A549 (cell line): ENCODE results near the gene ROR1. TPM values are rescaled to one million over a fixed set of nuclear protein-coding genes. Genes with fewer than 3 reads are reported as not detected.

Experiments
- ATAC-seq, 2 experiments: fragments of 200-7000 bp in 1 of 2; fragments of >200 bp in 1 of 2; cut with Nextera tagmentation in 1 of 2; cut with Tn5 transposase in 1 of 2; 3 replicates each; pipeline versions ENCODE4 v1.8.0 to v1.9.1; 2018 to 2020; ENCODE audit warnings: mild to moderate bottlenecking in 1 of 2, moderate library complexity in 1 of 2
- CTCF ChIA-PET: fragments of 300-600 bp; sonication (Branson Sonifier 250); formaldehyde crosslinking; extraction: SDS; loops from one replicate; lab custom pipeline; 2021; ENCODE audit warnings: antibody characterized with exemption, inconsistent platforms; lab: Yijun Ruan, JAX
- POLR2A ChIA-PET: fragments of 350-600 bp; formaldehyde crosslinking; extraction: SDS; loops from one replicate; lab custom pipeline; 2021; ENCODE audit warnings: antibody characterized with exemption, inconsistent platforms; lab: Yijun Ruan, JAX
- DNase-seq, 2 experiments: peaks; one replicate each; pipeline versions ENCODE4 v3.0.0 to v3.0.0-alpha.2; 2011 to 2016; ENCODE audit warnings: low read depth in 1 of 2, low spot score in 1 of 2
- FAIRE-seq: peaks from 2 replicates; lab custom pipeline; 2011; peaks lifted over from hg19 to GRCh38; lab: Jason Lieb, UNC
- H3K27ac ChIP-seq, 2 experiments: fragments of >200 bp; sonication (Bioruptor Twin); formaldehyde crosslinking; 3 replicates each; pipeline ENCODE4 v1.5.1; 2016 to 2017
- H3K4me1 ChIP-seq: fragments of >200 bp; sonication (Bioruptor Twin); formaldehyde crosslinking; 3 replicates; pipeline ENCODE4 v1.6.1; 2016
- H3K4me2 ChIP-seq: fragments of >200 bp; sonication (Bioruptor Twin); formaldehyde crosslinking; 3 replicates; pipeline ENCODE4 v1.6.1; 2016
- H3K4me3 ChIP-seq: fragments of >200 bp; sonication (Bioruptor Twin); formaldehyde crosslinking; 3 replicates; pipeline ENCODE4 v1.5.1; 2016
- H3K9me3 ChIP-seq: fragments of >200 bp; sonication (Bioruptor Twin); formaldehyde crosslinking; 3 replicates; pipeline ENCODE4 v1.6.1; 2016
- ELK1 ChIP-seq: fragments of 150-350 bp; IDR thresholded peaks from 2 replicates; pipeline ENCODE4 v1.6.1; 2014; ENCODE audit warnings: low read depth, mild to moderate bottlenecking, low read length
- EP300 ChIP-seq, 2 experiments: fragments of >200 bp; sonication (Bioruptor Twin); formaldehyde crosslinking; IDR thresholded peaks; 2 replicates in 1 of 2; 3 replicates in 1 of 2; pipeline ENCODE4 v1.6.1; 2016 to 2017
- FOXS1 ChIP-seq: fragments of 250-450 bp; sonication (Bioruptor Pico); IDR thresholded peaks from 2 replicates; pipeline ENCODE4 v1.5.0; 2020; ENCODE audit warnings: mild to moderate bottlenecking, moderate library complexity
- HDAC2 ChIP-seq: fragments of 200-600 bp; sonication (generic); IDR thresholded peaks from 2 replicates; pipeline ENCODE4 v1.6.1; 2016
- KDM1A ChIP-seq: fragments of 200-600 bp; sonication (generic); IDR thresholded peaks from 2 replicates; pipeline ENCODE4 v1.6.1; 2016; ENCODE audit warnings: low read depth, mild to moderate bottlenecking
- MAFK ChIP-seq: fragments of 450-650 bp; IDR thresholded peaks from 2 replicates; pipeline ENCODE4 v1.6.1; 2014; ENCODE audit not compliant: partially characterized antibody
- MAX ChIP-seq: IDR thresholded peaks from 2 replicates; pipeline ENCODE4 v1.6.1; 2012
- MYC ChIP-seq: IDR thresholded peaks from 2 replicates; pipeline ENCODE4 v1.6.1; 2012; ENCODE audit warnings: mild to moderate bottlenecking, inconsistent platforms, low read length, improper control_type of control experiment, borderline replicate concordance
- NFE2L2 ChIP-seq: fragments of 150-350 bp; conservative IDR thresholded peaks from 2 replicates; pipeline ENCODE4 v1.6.1; 2014; ENCODE audit warnings: low read length
- NPAS2 ChIP-seq: fragments of 250-450 bp; sonication (Bioruptor Pico); IDR thresholded peaks from 2 replicates; pipeline ENCODE4 v1.8.0; 2022; ENCODE audit warnings: mild to moderate bottlenecking, moderate library complexity, borderline replicate concordance
- NR3C1 ChIP-seq: fragments of >200 bp; sonication (Bioruptor Twin); formaldehyde crosslinking; IDR thresholded peaks from 3 replicates; pipeline ENCODE4 v1.6.1; 2017
- PHF8 ChIP-seq: fragments of 200-600 bp; sonication (generic); IDR thresholded peaks from 2 replicates; pipeline ENCODE4 v1.6.1; 2016; ENCODE audit warnings: low read depth, mild to moderate bottlenecking, antibody characterized with exemption, moderate library complexity, borderline replicate concordance
- RARB ChIP-seq: fragments of 250-450 bp; sonication (Bioruptor Pico); IDR thresholded peaks from 2 replicates; pipeline ENCODE4 v1.8.0; 2021; ENCODE audit warnings: mild to moderate bottlenecking, moderate library complexity
- RCOR1 ChIP-seq: fragments of 150-350 bp; IDR thresholded peaks from 2 replicates; pipeline ENCODE4 v1.6.1; 2014; ENCODE audit warnings: antibody characterized with exemption, low read length, low read depth
- RNF2 ChIP-seq: fragments of 200-600 bp; sonication (generic); IDR thresholded peaks from 2 replicates; pipeline ENCODE4 v1.6.1; 2016; ENCODE audit warnings: low read depth, mild to moderate bottlenecking, antibody characterized with exemption, moderate library complexity, borderline replicate concordance
- SMC3 ChIP-seq: fragments of >200 bp; sonication (Bioruptor Twin); formaldehyde crosslinking; IDR thresholded peaks from 3 replicates; pipeline ENCODE4 v1.6.1; 2018; ENCODE audit warnings: inconsistent platforms
- TFCP2L1 ChIP-seq: fragments of 250-450 bp; sonication (Bioruptor Pico); IDR thresholded peaks from 2 replicates; pipeline ENCODE4 v1.5.0; 2021; ENCODE audit warnings: mild to moderate bottlenecking
- USF2 ChIP-seq: fragments of 450-650 bp; IDR thresholded peaks from 2 replicates; pipeline ENCODE4 v1.6.1; 2014; ENCODE audit warnings: antibody characterized with exemption
- ZC3H11A ChIP-seq: fragments of 450-650 bp; IDR thresholded peaks from 2 replicates; pipeline ENCODE4 v1.6.1; 2014; ENCODE audit warnings: antibody characterized with exemption, mild to moderate bottlenecking
- ZFP36 ChIP-seq: fragments of 450-650 bp; IDR thresholded peaks from 2 replicates; pipeline ENCODE4 v1.6.1; 2014; ENCODE audit warnings: borderline replicate concordance; ENCODE audit not compliant: partially characterized antibody
- ZSCAN20 ChIP-seq: fragments of 250-450 bp; sonication (Bioruptor Pico); IDR thresholded peaks from 2 replicates; pipeline ENCODE4 v1.8.0; 2022; ENCODE audit warnings: mild to moderate bottlenecking, moderate library complexity
- WGBS: methylation state at CpG from one replicate; pipeline ENCODE4 v1.1.6; 2017; ENCODE audit errors: missing lambda C conversion rate; 5-methylcytosine and 5-hydroxymethylcytosine counted together
- polyA plus RNA-seq, 4 experiments: library from polyadenylated mRNA; depleted of rRNA in 3 of 4; stranded (reverse); fragments of >200 nt; fragmentation: RNase III in 1 of 4; extraction: RNeasy Plus Mini Kit Qiagen cat#74134 plus additional on column Dnase treatment in 1 of 4; gene quantifications; 2 replicates in 3 of 4; 3 replicates in 1 of 4; pipeline ENCODE4 v1.2.3, GENCODE V29; 2011 to 2017
- TF ChIP-seq, protein P1 (sequence below): IDR thresholded peaks from 2 replicates; pipeline ENCODE4 v1.6.1; 2012; ENCODE audit warnings: low read depth, borderline replicate concordance
- TF ChIP-seq, protein P2 (sequence below): fragments of 250-450 bp; sonication (Bioruptor Pico); IDR thresholded peaks from 2 replicates; pipeline ENCODE4 v1.5.0; 2021; ENCODE audit warnings: mild to moderate bottlenecking, moderate library complexity, borderline replicate concordance

The ROR1 gene
- polyA plus RNA-seq, 2 of the 4 experiments (the other 2 are of a cell fraction) = 6.5 to 19.0 TPM

GRCh38 chr1:63758791-63759190 is 15.0 kb upstream of the ROR1 start:
- no peak overlapping the region for H3K27ac ChIP-seq
- ChIA-PET POLR2A (no interaction called here), CTCF (no interaction called here)
- TF ChIP-seq RARB (no peak), USF2 (no peak), ZSCAN20 (no peak), PHF8 (no peak), ZC3H11A (no peak), NFE2L2 (no peak), FOXS1 (CRISPR knock-in tag) (no peak), KDM1A (no peak), MAFK (no peak), EP300 (IDR thresholded peaks at IDR 0.05) (no peak), RNF2 (no peak)
- TF ChIP-seq, protein P1, sequence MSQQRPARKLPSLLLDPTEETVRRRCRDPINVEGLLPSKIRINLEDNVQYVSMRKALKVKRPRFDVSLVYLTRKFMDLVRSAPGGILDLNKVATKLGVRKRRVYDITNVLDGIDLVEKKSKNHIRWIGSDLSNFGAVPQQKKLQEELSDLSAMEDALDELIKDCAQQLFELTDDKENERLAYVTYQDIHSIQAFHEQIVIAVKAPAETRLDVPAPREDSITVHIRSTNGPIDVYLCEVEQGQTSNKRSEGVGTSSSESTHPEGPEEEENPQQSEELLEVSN = no peak
- TF ChIP-seq, protein P2, sequence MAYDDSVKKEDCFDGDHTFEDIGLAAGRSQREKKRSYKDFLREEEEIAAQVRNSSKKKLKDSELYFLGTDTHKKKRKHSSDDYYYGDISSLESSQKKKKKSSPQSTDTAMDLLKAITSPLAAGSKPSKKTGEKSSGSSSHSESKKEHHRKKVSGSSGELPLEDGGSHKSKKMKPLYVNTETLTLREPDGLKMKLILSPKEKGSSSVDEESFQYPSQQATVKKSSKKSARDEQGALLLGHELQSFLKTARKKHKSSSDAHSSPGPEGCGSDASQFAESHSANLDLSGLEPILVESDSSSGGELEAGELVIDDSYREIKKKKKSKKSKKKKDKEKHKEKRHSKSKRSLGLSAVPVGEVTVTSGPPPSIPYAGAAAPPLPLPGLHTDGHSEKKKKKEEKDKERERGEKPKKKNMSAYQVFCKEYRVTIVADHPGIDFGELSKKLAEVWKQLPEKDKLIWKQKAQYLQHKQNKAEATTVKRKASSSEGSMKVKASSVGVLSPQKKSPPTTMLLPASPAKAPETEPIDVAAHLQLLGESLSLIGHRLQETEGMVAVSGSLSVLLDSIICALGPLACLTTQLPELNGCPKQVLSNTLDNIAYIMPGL (CRISPR knock-in tag) = no peak
- H3K4me3 ChIP-seq = no peak overlapping the region
- WGBS = 87% methylated on average over 6 of the region's 6 CpGs
- H3K4me1 ChIP-seq = no peaks in the 10 kb centered on the region
- H3K9me3 ChIP-seq = no peaks in the 10 kb centered on the region; the same call in 2 of the 3 replicates
- ATAC-seq (no peak), FAIRE-seq (no peak), DNase-seq (no peak)
- no peak overlapping the region for H3K4me2 ChIP-seq

GRCh38 chr1:63759778-63760177 is 14.0 kb upstream of the ROR1 start:
- no peak for FAIRE-seq
- CTCF ChIA-PET = interaction anchor here (1.3 to 1.5 kb wide), 3 partner anchors 16 to 85 kb away, joined by 3 to 4 read pairs (median 3); no protein-coding TSS in a partner anchor

More at GRCh38 chr1:63759778-63760177, 14.0 kb upstream of the ROR1 start:
- Histone ChIP-seq H3K27ac (no peak overlapping the region), H3K4me1 (no peaks in the 10 kb centered on the region), H3K9me3 (no peaks in the 10 kb centered on the region; the same call in 2 of the 3 replicates), H3K4me3 (no peak overlapping the region), H3K4me2 (no peak overlapping the region)
- ATAC-seq (no peak), DNase-seq (no peak)
- no peak for TF ChIP-seq NR3C1
- no peak for TF ChIP-seq MAFK
- TF ChIP-seq NPAS2 (CRISPR knock-in tag) = no peak
- no peak for TF ChIP-seq ZFP36
- no peak for TF ChIP-seq RCOR1
- TF ChIP-seq MAX = no peak
- TF ChIP-seq HDAC2 = no peak
- TF ChIP-seq TFCP2L1 (CRISPR knock-in tag) = no peak
- no peak for TF ChIP-seq ELK1
- no peak for TF ChIP-seq SMC3
- no peak for TF ChIP-seq MYC
- TF ChIP-seq NFE2L2 = no peak
- TF ChIP-seq, protein P2 (CRISPR knock-in tag) = no peak
- POLR2A ChIA-PET = no interaction called here
